ENCODE data around the gene STMN3. TPM values are rescaled to one million over a fixed set of nuclear protein-coding genes. Genes with fewer than 3 reads are reported as not detected.
"Not testable (repeated sequence)": the region's sequence is repeated elsewhere in the genome, so short reads cannot be mapped to it uniquely, and the experiment has no call there.

Gene STMN3
- total RNA-seq, 1 donor from 2014 or later = 40.8 TPM

DNA sequence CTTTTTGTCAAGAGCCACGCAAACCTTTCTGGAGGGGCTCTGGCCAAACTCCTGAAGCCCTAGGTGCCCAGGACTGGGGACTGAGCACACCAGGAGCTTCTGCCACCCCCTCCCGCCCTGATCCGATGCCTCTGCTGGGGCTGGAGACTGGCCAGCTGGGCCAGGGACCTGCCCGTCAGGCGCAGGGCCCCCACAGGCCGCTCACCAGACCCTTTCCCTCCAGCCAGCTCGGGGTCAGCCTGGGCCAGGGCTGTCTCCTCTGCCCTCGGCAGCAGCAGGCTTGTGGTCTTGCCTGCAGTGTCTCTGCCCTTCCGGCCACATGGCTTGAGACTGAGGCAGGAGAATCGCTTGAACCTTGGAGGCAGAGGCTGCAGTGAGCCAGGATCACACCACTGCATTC, 19.4 kb upstream of the STMN3 start:
- H3K4me3 ChIP-seq (ENCODE audit: low read depth, low read length) = no peak overlapping the region
- H3K27me3 ChIP-seq (ENCODE audit: control insufficient read depth, insufficient read depth, low read length) = no peaks in the 10 kb centered on the region
- TF ChIP-seq, protein P1, sequence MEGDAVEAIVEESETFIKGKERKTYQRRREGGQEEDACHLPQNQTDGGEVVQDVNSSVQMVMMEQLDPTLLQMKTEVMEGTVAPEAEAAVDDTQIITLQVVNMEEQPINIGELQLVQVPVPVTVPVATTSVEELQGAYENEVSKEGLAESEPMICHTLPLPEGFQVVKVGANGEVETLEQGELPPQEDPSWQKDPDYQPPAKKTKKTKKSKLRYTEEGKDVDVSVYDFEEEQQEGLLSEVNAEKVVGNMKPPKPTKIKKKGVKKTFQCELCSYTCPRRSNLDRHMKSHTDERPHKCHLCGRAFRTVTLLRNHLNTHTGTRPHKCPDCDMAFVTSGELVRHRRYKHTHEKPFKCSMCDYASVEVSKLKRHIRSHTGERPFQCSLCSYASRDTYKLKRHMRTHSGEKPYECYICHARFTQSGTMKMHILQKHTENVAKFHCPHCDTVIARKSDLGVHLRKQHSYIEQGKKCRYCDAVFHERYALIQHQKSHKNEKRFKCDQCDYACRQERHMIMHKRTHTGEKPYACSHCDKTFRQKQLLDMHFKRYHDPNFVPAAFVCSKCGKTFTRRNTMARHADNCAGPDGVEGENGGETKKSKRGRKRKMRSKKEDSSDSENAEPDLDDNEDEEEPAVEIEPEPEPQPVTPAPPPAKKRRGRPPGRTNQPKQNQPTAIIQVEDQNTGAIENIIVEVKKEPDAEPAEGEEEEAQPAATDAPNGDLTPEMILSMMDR (IDR thresholded peaks at IDR 0.05; ENCODE audit: insufficient read depth, low read length, poor library complexity, severe bottlenecking) = no peak
- no peak for DNase-seq (ENCODE audit: low read depth)
- H3K36me3 ChIP-seq (ENCODE audit: control insufficient read depth, insufficient read depth, low read length) = peaks cover 1% of the 10 kb centered on the region

DNA sequence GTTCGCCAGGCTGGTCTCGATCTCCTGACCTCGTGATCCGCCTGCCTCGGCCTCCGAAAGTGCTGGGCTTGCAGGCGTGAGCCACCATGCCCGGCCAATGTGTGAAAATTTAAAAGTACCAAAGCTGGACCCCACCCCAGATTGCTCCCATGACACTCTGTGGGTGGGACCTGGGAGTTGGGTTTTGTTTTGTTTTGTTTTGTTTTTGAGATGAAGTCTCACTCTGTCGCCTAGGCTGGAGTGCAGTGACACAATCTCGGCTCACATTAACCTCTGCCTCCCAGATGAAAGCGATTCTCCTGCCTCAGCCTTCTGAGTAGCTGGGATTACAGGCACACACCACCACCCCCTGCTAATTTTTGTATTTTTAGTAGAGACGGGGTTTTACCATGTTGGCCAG, 18.5 kb upstream of the STMN3 start:
- not testable (repeated sequence) for H3K4me3 ChIP-seq (ENCODE audit: low read depth, low read length); DNase-seq (ENCODE audit: low read depth); H3K36me3 ChIP-seq (ENCODE audit: control insufficient read depth, insufficient read depth, low read length); H3K27me3 ChIP-seq (ENCODE audit: control insufficient read depth, insufficient read depth, low read length)

DNA sequence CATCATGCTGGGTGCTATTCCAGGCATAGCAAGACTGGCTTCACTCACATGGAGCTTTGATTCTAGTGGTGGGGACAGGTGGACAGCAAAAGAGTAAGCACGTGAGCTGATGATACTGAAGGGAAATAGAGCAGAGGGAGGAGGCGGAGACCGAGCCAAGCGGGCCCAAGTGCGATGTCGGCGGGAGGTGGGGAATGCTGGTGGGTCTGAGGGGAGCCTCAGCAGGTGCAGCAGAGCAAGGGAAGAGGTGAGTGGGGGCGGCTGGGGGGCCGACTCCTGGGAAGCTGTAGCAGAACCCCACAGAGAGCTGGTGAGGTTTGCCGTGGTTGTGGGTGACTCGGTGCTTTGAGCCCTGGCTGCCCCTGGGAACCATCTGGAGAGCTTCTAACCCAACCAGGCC, 15.1 kb upstream of the STMN3 start:
- no peak overlapping the region for H3K4me3 ChIP-seq (ENCODE audit: low read depth, low read length)
- no peaks in the 10 kb centered on the region for H3K27me3 ChIP-seq (ENCODE audit: control insufficient read depth, insufficient read depth, low read length)
- TF ChIP-seq, protein P1 (IDR thresholded peaks at IDR 0.05; ENCODE audit: insufficient read depth, low read length, poor library complexity, severe bottlenecking) = no peak
- peaks cover 2% of the 10 kb centered on the region for H3K36me3 ChIP-seq (ENCODE audit: control insufficient read depth, insufficient read depth, low read length)
- DNase-seq (ENCODE audit: low read depth) = no peak

- H3K36me3 ChIP-seq (ENCODE audit: control insufficient read depth, insufficient read depth, low read length) = peaks cover 2% of the 10 kb centered on the region
- no peaks in the 10 kb centered on the region for H3K27me3 ChIP-seq (ENCODE audit: control insufficient read depth, insufficient read depth, low read length)
- H3K4me3 ChIP-seq (ENCODE audit: low read depth, low read length) = no peak overlapping the region
- TF ChIP-seq, protein P1 (IDR thresholded peaks at IDR 0.05; ENCODE audit: insufficient read depth, low read length, poor library complexity, severe bottlenecking) = no peak
- no peak for DNase-seq (ENCODE audit: low read depth)
These were observed 14.6 kb upstream of the STMN3 start for GRCh38 chr20:63667858-63668257.

- Histone ChIP-seq H3K36me3 (ENCODE audit: control insufficient read depth, insufficient read depth, low read length) (peaks cover 1% of the 10 kb centered on the region), H3K4me3 (ENCODE audit: low read depth, low read length) (no peak overlapping the region), H3K27me3 (ENCODE audit: control insufficient read depth, insufficient read depth, low read length) (no peaks in the 10 kb centered on the region)
- DNase-seq (ENCODE audit: low read depth) = no peak
- TF ChIP-seq, protein P1 (IDR thresholded peaks at IDR 0.05; ENCODE audit: insufficient read depth, low read length, poor library complexity, severe bottlenecking) = no peak
These were observed 12.5 kb upstream of the STMN3 start for GRCh38 chr20:63665708-63666107.

GRCh38 chr20:63664861-63665594, 11.8 kb upstream of the STMN3 start:
- Histone ChIP-seq H3K27me3 (ENCODE audit: control insufficient read depth, insufficient read depth, low read length) (no peaks in the 10 kb centered on the region), H3K36me3 (ENCODE audit: control insufficient read depth, insufficient read depth, low read length) (peaks cover 1% of the 10 kb centered on the region), H3K4me3 (ENCODE audit: low read depth, low read length) (no peak overlapping the region)
- no peak for DNase-seq (ENCODE audit: low read depth)
- TF ChIP-seq, protein P1 (IDR thresholded peaks at IDR 0.05; ENCODE audit: insufficient read depth, low read length, poor library complexity, severe bottlenecking) = no peak

Measured in kidney epithelial cell (primary cell).